HepG2 (cell line): ENCODE data around the gene PLCXD1. TPM values are rescaled to one million over a fixed set of nuclear protein-coding genes. Genes with fewer than 3 reads are reported as not detected.

Source experiments
- ATF6 ChIP-seq: sonication (generic); formaldehyde crosslinking; conservative IDR thresholded peaks from 2 replicates; pipeline ENCODE4 v1.4.0; 2020; ENCODE audit warnings: missing genetic modification reagents
- BORCS8-MEF2B ChIP-seq: sonication (generic); formaldehyde crosslinking; IDR thresholded peaks from 2 replicates; pipeline ENCODE4 v1.8.0; 2022; ENCODE audit warnings: mild to moderate bottlenecking, missing genetic modification reagents
- ELF3 ChIP-seq: IDR thresholded peaks from 2 replicates; pipeline ENCODE4 v1.6.1; 2016; ENCODE audit warnings: missing genetic modification reagents, missing compliant biosample characterization
- FOXA1 ChIP-seq, 2 experiments: fragments of 450-650 bp in 1 of 2; sonication (generic) in 1 of 2; formaldehyde crosslinking in 1 of 2; IDR thresholded peaks; 2 replicates each; pipeline versions ENCODE4 v1.4.0 to v1.6.1; 2016 to 2020; ENCODE audit warnings: missing genetic modification reagents in 1 of 2
- FOXJ3 ChIP-seq: sonication (generic); formaldehyde crosslinking; IDR thresholded peaks from 2 replicates; pipeline ENCODE4 v1.4.0; 2020; ENCODE audit warnings: missing genetic modification reagents, mild to moderate bottlenecking, borderline replicate concordance
- KAT2B ChIP-seq: fragments of 150-350 bp; IDR thresholded peaks from 2 replicates; pipeline ENCODE4 v1.6.1; 2014; ENCODE audit warnings: low read depth, low read length, borderline replicate concordance
- KDM5B ChIP-seq: sonication (generic); formaldehyde crosslinking; IDR thresholded peaks from 2 replicates; pipeline ENCODE4 v1.4.0; 2020; ENCODE audit warnings: missing genetic modification reagents, mild to moderate bottlenecking, borderline replicate concordance
- NFIB ChIP-seq: sonication (generic); formaldehyde crosslinking; IDR thresholded peaks from 2 replicates; pipeline ENCODE4 v1.9.0; 2021; ENCODE audit warnings: missing genetic modification reagents, mild to moderate bottlenecking, borderline replicate concordance
- NR2F2 ChIP-seq: IDR thresholded peaks from 2 replicates; pipeline ENCODE4 v1.6.1; 2012; ENCODE audit warnings: low read depth, inconsistent platforms, borderline replicate concordance
- REPIN1 ChIP-seq: sonication (generic); formaldehyde crosslinking; IDR thresholded peaks from 2 replicates; pipeline ENCODE4 v1.8.0; 2022; ENCODE audit warnings: missing genetic modification reagents, low read depth, mild to moderate bottlenecking, borderline replicate concordance
- SIN3B ChIP-seq: fragments of 150-350 bp; IDR thresholded peaks from 2 replicates; pipeline ENCODE4 v1.6.1; 2014; ENCODE audit warnings: low read length
- SRSF1 ChIP-seq: fragments of 200-400 bp; formaldehyde crosslinking; optimal IDR thresholded peaks from 2 replicates; pipeline ENCODE3; 2017; ENCODE audit warnings: mild to moderate bottlenecking, low read depth, low read length, moderate library complexity
- U2AF1 ChIP-seq: fragments of 200-400 bp; formaldehyde crosslinking; optimal IDR thresholded peaks from 2 replicates; pipeline ENCODE3; 2017; ENCODE audit warnings: mild to moderate bottlenecking, low read depth, low read length
- ZBTB10 ChIP-seq: sonication (generic); formaldehyde crosslinking; IDR thresholded peaks from 2 replicates; pipeline ENCODE4 v1.4.0; 2020; ENCODE audit warnings: missing genetic modification reagents, borderline replicate concordance
- ZMYM4 ChIP-seq: sonication (generic); formaldehyde crosslinking; IDR thresholded peaks from 2 replicates; pipeline ENCODE4 v1.8.1; 2023; ENCODE audit warnings: mild to moderate bottlenecking, missing genetic modification reagents
- ZNF280B ChIP-seq: sonication (generic); formaldehyde crosslinking; IDR thresholded peaks from 2 replicates; pipeline ENCODE4 v1.5.0; 2020; ENCODE audit warnings: missing genetic modification reagents, mild to moderate bottlenecking, borderline replicate concordance
- ZNF672 ChIP-seq: sonication (generic); formaldehyde crosslinking; IDR thresholded peaks from 2 replicates; pipeline ENCODE4 v1.8.1; 2022; ENCODE audit warnings: missing genetic modification reagents
- ZNF691 ChIP-seq: sonication (generic); formaldehyde crosslinking; IDR thresholded peaks from 2 replicates; pipeline ENCODE4 v1.4.0; 2020; ENCODE audit warnings: missing genetic modification reagents, low read depth, mild to moderate bottlenecking, borderline replicate concordance
- ZNF740 ChIP-seq: sonication (generic); formaldehyde crosslinking; IDR thresholded peaks from 2 replicates; pipeline ENCODE4 v1.4.0; 2020; ENCODE audit warnings: missing genetic modification reagents
- polyA plus RNA-seq, 8 experiments: library from polyadenylated mRNA; depleted of rRNA in 3 of 8; stranded (reverse) in 7 of 8; unstranded in 1 of 8; fragments of >200 nt; fragmentation: Illumina TruSeq in 4 of 8; extraction: Trizol in 4 of 8; gene quantifications; 2 replicates each; pipeline versions ENCODE4 v1.2.1 to v1.2.3, GENCODE V29; 2011 to 2016; ENCODE audit warnings: low read depth in 4 of 8, missing spikeins in 1 of 8, mixed read lengths in 1 of 8; ENCODE audit not compliant: insufficient read depth in 1 of 8
- total RNA-seq, 5 experiments: library from RNA; depleted of rRNA; stranded (reverse); fragments of >200 nt; fragmentation: Illumina TruSeq; extraction: Trizol; gene quantifications; 2 replicates each; pipeline ENCODE4 v1.2.3, GENCODE V29; 2016; ENCODE audit warnings: low read depth in 1 of 5

The PLCXD1 gene
- total and polyA plus RNA-seq, 2 of the 13 experiments (the other 11 are each of a cell fraction or from before 2014, with no cell fraction given): 87.7 to 153 TPM

- peak; percentile 41 for TF ChIP-seq SRSF1
- TF ChIP-seq FOXJ3 (CRISPR knock-in tag): no peak
- TF ChIP-seq ZMYM4: no peak
- TF ChIP-seq ZNF740: no peak
- TF ChIP-seq ZBTB10 (CRISPR knock-in tag): no peak
- no peak for TF ChIP-seq ATF6
- no peak for TF ChIP-seq NR2F2
- no peak for TF ChIP-seq REPIN1
- no peak for TF ChIP-seq NFIB
- TF ChIP-seq SIN3B: no peak
- no peak for TF ChIP-seq ZNF672 (CRISPR knock-in tag)
- TF ChIP-seq U2AF1: peak; percentile 26
- no peak for TF ChIP-seq ZNF691 (CRISPR knock-in tag)
- TF ChIP-seq BORCS8-MEF2B: no peak
- TF ChIP-seq KDM5B (CRISPR knock-in tag): 0 out of 2 replicates have a peak, but pooled peaks have one; percentile 38
- TF ChIP-seq KAT2B: no peak
- TF ChIP-seq ELF3 (CRISPR knock-in tag): no peak
- no peak for TF ChIP-seq ZNF280B (CRISPR knock-in tag)
- TF ChIP-seq FOXA1 (IDR thresholded peaks at IDR 0.05): no peak
- TF ChIP-seq FOXA1 (CRISPR knock-in tag; IDR thresholded peaks at IDR 0.05): no peak
Observed at GRCh38 chrX:311156-312129, 30.3 kb downstream of the PLCXD1 start (continued).
